Parathyroid adenoma (tissue), 2 donors: Measurements from ENCODE around the gene CCDC59.

ENCODE experiments used
- H2AFZ ChIP-seq: fragments of 300-600 bp; sonication (generic); one replicate; pipeline ENCODE4 v1.7.0; 2017; ENCODE audit warnings: antibody characterized with exemption, mild to moderate bottlenecking
- H3K27ac ChIP-seq: fragments of 300-600 bp; sonication (generic); one replicate; pipeline ENCODE4 v1.7.0; 2017
- H3K27me3 ChIP-seq: fragments of 300-600 bp; sonication (generic); one replicate; pipeline ENCODE4 v1.7.0; 2017; ENCODE audit warnings: low read length; ENCODE audit not compliant: control insufficient read depth, insufficient read depth
- H3K36me3 ChIP-seq: fragments of 300-600 bp; sonication (generic); one replicate; pipeline ENCODE4 v1.7.0; 2017; ENCODE audit warnings: low read length; ENCODE audit not compliant: control insufficient read depth, insufficient read depth
- H3K4me1 ChIP-seq: fragments of 300-600 bp; sonication (generic); one replicate; pipeline ENCODE4 v1.7.0; 2017; ENCODE audit warnings: control low read depth
- H3K4me2 ChIP-seq: fragments of 300-600 bp; sonication (generic); one replicate; pipeline ENCODE4 v1.7.0; 2017; ENCODE audit warnings: low read length
- H3K4me3 ChIP-seq: fragments of 300-600 bp; sonication (generic); one replicate; pipeline ENCODE4 v1.7.0; 2017; ENCODE audit warnings: low read depth, low read length
- H3K79me2 ChIP-seq: fragments of 300-600 bp; sonication (generic); one replicate; pipeline ENCODE4 v1.7.0; 2017; ENCODE audit warnings: control low read depth
- H3K9ac ChIP-seq: fragments of 300-600 bp; sonication (generic); one replicate; pipeline ENCODE4 v1.7.0; 2017; ENCODE audit warnings: mild to moderate bottlenecking
- H3K9me3 ChIP-seq: fragments of 300-600 bp; sonication (generic); one replicate; pipeline ENCODE4 v1.7.0; 2017; ENCODE audit warnings: low read length; ENCODE audit not compliant: control insufficient read depth
- CTCF ChIP-seq: fragments of 300-600 bp; sonication (generic); IDR thresholded peaks from one replicate; pipeline ENCODE4 v1.7.0; 2017; ENCODE audit warnings: antibody characterized with exemption, mild to moderate bottlenecking
- donor health status: primary hyperparathyroidism.

CCDC59 gene

GRCh38 chr12:82357340-82357739 lies 847 bp downstream of the CCDC59 start:
- Histone ChIP-seq H3K4me1 (peaks cover 10% of the 10 kb centered on the region), H3K4me2 (peak overlapping the region; percentile 90), H3K4me3 (peak overlapping the region; percentile 82), H3K27ac (peak overlapping the region; percentile 93), H3K79me2 (peaks cover 10% of the 10 kb centered on the region), H3K27me3 (no peaks in the 10 kb centered on the region), H3K9ac (no peak overlapping the region), H2AFZ (no peak overlapping the region), H3K9me3 (no peaks in the 10 kb centered on the region), H3K36me3 (no peaks in the 10 kb centered on the region)
- TF ChIP-seq CTCF = no peak

GRCh38 chr12:82351390-82351789 lies 6.8 kb downstream of the CCDC59 start:
- H3K27me3 ChIP-seq = no peaks in the 10 kb centered on the region
- H3K36me3 ChIP-seq = no peaks in the 10 kb centered on the region
- H3K4me2 ChIP-seq = no peak overlapping the region
- H3K9me3 ChIP-seq = no peaks in the 10 kb centered on the region
- H3K9ac ChIP-seq = no peak overlapping the region
- no peaks in the 10 kb centered on the region for H3K79me2 ChIP-seq
- no peak for TF ChIP-seq CTCF
- H3K27ac ChIP-seq = no peak overlapping the region
- no peaks in the 10 kb centered on the region for H3K4me1 ChIP-seq
- no peak overlapping the region for H3K4me3 ChIP-seq
- no peak overlapping the region for H2AFZ ChIP-seq

GRCh38 chr12:82350161-82350560 lies 8.0 kb downstream of the CCDC59 start:
- Histone ChIP-seq H3K36me3 (no peaks in the 10 kb centered on the region), H3K9ac (no peak overlapping the region), H2AFZ (no peak overlapping the region), H3K4me3 (no peak overlapping the region), H3K27ac (no peak overlapping the region), H3K9me3 (no peaks in the 10 kb centered on the region), H3K4me1 (no peaks in the 10 kb centered on the region), H3K79me2 (no peaks in the 10 kb centered on the region), H3K27me3 (no peaks in the 10 kb centered on the region), H3K4me2 (no peak overlapping the region)
- no peak for TF ChIP-seq CTCF

- Histone ChIP-seq H3K27me3 (no peaks in the 10 kb centered on the region), H3K27ac (no peak overlapping the region), H3K4me2 (no peak overlapping the region), H2AFZ (no peak overlapping the region), H3K79me2 (no peaks in the 10 kb centered on the region), H3K36me3 (no peaks in the 10 kb centered on the region), H3K4me3 (no peak overlapping the region), H3K9ac (no peak overlapping the region), H3K9me3 (no peaks in the 10 kb centered on the region), H3K4me1 (no peaks in the 10 kb centered on the region)
- TF ChIP-seq CTCF = no peak
Observed at GRCh38 chr12:82329508-82329907, 28.7 kb downstream of the CCDC59 start.

- Histone ChIP-seq H3K27ac (no peak overlapping the region), H3K27me3 (no peaks in the 10 kb centered on the region), H3K36me3 (no peaks in the 10 kb centered on the region), H3K4me2 (no peak overlapping the region), H3K9ac (no peak overlapping the region), H3K79me2 (no peaks in the 10 kb centered on the region), H3K4me1 (no peaks in the 10 kb centered on the region), H3K4me3 (no peak overlapping the region), H2AFZ (no peak overlapping the region), H3K9me3 (no peaks in the 10 kb centered on the region)
- no peak for TF ChIP-seq CTCF
Observed at GRCh38 chr12:82327861-82328260, 30.3 kb downstream of the CCDC59 start.
